ENCODE data around the gene ENTHD1. TPM values are rescaled to one million over a fixed set of nuclear protein-coding genes. Genes with fewer than 3 reads are reported as not detected.
A peak's percentile ranks its signal among the peaks of the same experiment; 100 is the strongest.

Gene ENTHD1
- total RNA-seq, 1 donor from 2014 or later = not detected

DNA sequence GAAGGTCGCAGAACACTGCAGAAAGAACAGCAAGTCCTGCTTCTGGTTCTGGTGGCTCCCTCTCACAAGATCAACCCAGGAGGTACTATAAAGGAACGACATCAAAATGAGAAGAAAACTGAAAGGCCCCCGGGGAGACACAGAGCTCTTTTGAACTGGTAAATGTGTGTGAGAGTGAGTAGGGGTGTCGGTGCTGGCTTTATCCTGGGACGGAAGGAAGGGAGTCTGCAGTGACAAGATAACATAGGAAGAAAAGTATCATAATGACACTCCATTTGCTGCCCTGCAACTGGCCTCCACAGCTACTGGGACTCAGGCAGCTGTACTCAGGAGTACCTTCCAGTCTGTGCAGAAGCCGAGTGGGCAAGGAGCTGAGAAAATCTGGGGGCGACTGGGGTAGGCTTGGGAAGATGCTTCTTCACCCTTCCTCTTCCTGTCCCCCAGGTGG, 60.9 kb downstream of the ENTHD1 start:
- Mint-ChIP-seq H3K4me3 (ENCODE audit: unreplicated experiment) (no peak overlapping the region), H3K27me3 (ENCODE audit: low read depth) (peaks cover 42% of the 10 kb centered on the region), H3K27ac (ENCODE audit: unreplicated experiment) (no peak overlapping the region), H3K36me3 (ENCODE audit: low read depth) (no peaks in the 10 kb centered on the region), H3K4me1 (ENCODE audit: low read depth) (no peaks in the 10 kb centered on the region), H3K9me3 (ENCODE audit: low read depth) (no peaks in the 10 kb centered on the region)
- no peak for DNase-seq (ENCODE audit: low spot score)
- TF ChIP-seq, protein P1, sequence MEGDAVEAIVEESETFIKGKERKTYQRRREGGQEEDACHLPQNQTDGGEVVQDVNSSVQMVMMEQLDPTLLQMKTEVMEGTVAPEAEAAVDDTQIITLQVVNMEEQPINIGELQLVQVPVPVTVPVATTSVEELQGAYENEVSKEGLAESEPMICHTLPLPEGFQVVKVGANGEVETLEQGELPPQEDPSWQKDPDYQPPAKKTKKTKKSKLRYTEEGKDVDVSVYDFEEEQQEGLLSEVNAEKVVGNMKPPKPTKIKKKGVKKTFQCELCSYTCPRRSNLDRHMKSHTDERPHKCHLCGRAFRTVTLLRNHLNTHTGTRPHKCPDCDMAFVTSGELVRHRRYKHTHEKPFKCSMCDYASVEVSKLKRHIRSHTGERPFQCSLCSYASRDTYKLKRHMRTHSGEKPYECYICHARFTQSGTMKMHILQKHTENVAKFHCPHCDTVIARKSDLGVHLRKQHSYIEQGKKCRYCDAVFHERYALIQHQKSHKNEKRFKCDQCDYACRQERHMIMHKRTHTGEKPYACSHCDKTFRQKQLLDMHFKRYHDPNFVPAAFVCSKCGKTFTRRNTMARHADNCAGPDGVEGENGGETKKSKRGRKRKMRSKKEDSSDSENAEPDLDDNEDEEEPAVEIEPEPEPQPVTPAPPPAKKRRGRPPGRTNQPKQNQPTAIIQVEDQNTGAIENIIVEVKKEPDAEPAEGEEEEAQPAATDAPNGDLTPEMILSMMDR (IDR thresholded peaks at IDR 0.05) = no peak

- Mint-ChIP-seq H3K4me1 (ENCODE audit: low read depth) (peaks cover 4% of the 10 kb centered on the region), H3K27me3 (ENCODE audit: low read depth) (peaks cover 3% of the 10 kb centered on the region), H3K36me3 (ENCODE audit: low read depth) (no peaks in the 10 kb centered on the region), H3K4me3 (ENCODE audit: unreplicated experiment) (no peak overlapping the region), H3K9me3 (ENCODE audit: low read depth) (no peaks in the 10 kb centered on the region), H3K27ac (ENCODE audit: unreplicated experiment) (no peak overlapping the region)
- DNase-seq (ENCODE audit: low spot score) = no peak
- TF ChIP-seq, protein P1 (IDR thresholded peaks at IDR 0.05) = no peak
Observed at GRCh38 chr22:39825661-39826102, 67.9 kb downstream of the ENTHD1 start.

GRCh38 chr22:39821008-39821407, 72.6 kb downstream of the ENTHD1 start:
- no peaks in the 10 kb centered on the region for H3K36me3 Mint-ChIP-seq (ENCODE audit: low read depth)
- H3K27me3 Mint-ChIP-seq (ENCODE audit: low read depth) = no peaks in the 10 kb centered on the region
- H3K4me3 Mint-ChIP-seq (ENCODE audit: unreplicated experiment) = no peak overlapping the region
- DNase-seq (ENCODE audit: low spot score) = no peak
- H3K9me3 Mint-ChIP-seq (ENCODE audit: low read depth) = no peaks in the 10 kb centered on the region
- H3K4me1 Mint-ChIP-seq (ENCODE audit: low read depth) = peaks cover 34% of the 10 kb centered on the region
- H3K27ac Mint-ChIP-seq (ENCODE audit: unreplicated experiment) = no peak overlapping the region
- TF ChIP-seq, protein P1 (IDR thresholded peaks at IDR 0.05) = no peak

GRCh38 chr22:39820256-39820655, 73.3 kb downstream of the ENTHD1 start:
- TF ChIP-seq, protein P1 (IDR thresholded peaks at IDR 0.05) = no peak
- H3K4me1 Mint-ChIP-seq (ENCODE audit: low read depth) = peaks cover 38% of the 10 kb centered on the region
- DNase-seq (ENCODE audit: low spot score) = no peak
- peak overlapping the region; percentile 77 for H3K27ac Mint-ChIP-seq (ENCODE audit: unreplicated experiment)
- no peaks in the 10 kb centered on the region for H3K9me3 Mint-ChIP-seq (ENCODE audit: low read depth)
- H3K36me3 Mint-ChIP-seq (ENCODE audit: low read depth) = no peaks in the 10 kb centered on the region
- H3K4me3 Mint-ChIP-seq (ENCODE audit: unreplicated experiment) = no peak overlapping the region
- H3K27me3 Mint-ChIP-seq (ENCODE audit: low read depth) = no peaks in the 10 kb centered on the region

- Mint-ChIP-seq H3K27ac (ENCODE audit: unreplicated experiment) (peak overlapping the region; percentile 34), H3K36me3 (ENCODE audit: low read depth) (no peaks in the 10 kb centered on the region), H3K4me1 (ENCODE audit: low read depth) (peaks cover 41% of the 10 kb centered on the region), H3K9me3 (ENCODE audit: low read depth) (no peaks in the 10 kb centered on the region), H3K27me3 (ENCODE audit: low read depth) (no peaks in the 10 kb centered on the region), H3K4me3 (ENCODE audit: unreplicated experiment) (no peak overlapping the region)
- no peak for DNase-seq (ENCODE audit: low spot score)
- TF ChIP-seq, protein P1 (IDR thresholded peaks at IDR 0.05) = no peak
Observed at GRCh38 chr22:39819429-39819828, 74.1 kb downstream of the ENTHD1 start.
